Stimulated activated naive CD8-positive, alpha-beta T cell treated with anti-CD3 and anti-CD28 coated beads, Interleukin-15, Interleukin-2, amounts not matched to agents 100 ng/mL and 50 ng/mL, for 24 hours (primary cell): ENCODE results near the gene YJEFN3.
A peak's percentile ranks its signal among the peaks of the same experiment; 100 is the strongest.

ENCODE experiments used
- H3K27ac Mint-ChIP-seq: one replicate; pipeline ENCODE4 v1.8.0; 2021; ENCODE audit warnings: mild to moderate bottlenecking, mixed read lengths
- H3K27me3 Mint-ChIP-seq: one replicate; pipeline ENCODE4 v1.8.0; 2021; ENCODE audit warnings: mixed read lengths
- H3K36me3 Mint-ChIP-seq: one replicate; pipeline ENCODE4 v1.8.0; 2021; ENCODE audit warnings: low read depth, mixed read lengths
- H3K4me1 Mint-ChIP-seq: one replicate; pipeline ENCODE4 v1.8.0; 2021; ENCODE audit warnings: low read depth, mixed read lengths
- H3K4me3 Mint-ChIP-seq: one replicate; pipeline ENCODE4 v1.8.0; 2021; ENCODE audit warnings: mild to moderate bottlenecking, mixed read lengths
- H3K9me3 Mint-ChIP-seq: one replicate; pipeline ENCODE4 v1.8.0; 2021; ENCODE audit warnings: mixed read lengths

YJEFN3 gene

DNA sequence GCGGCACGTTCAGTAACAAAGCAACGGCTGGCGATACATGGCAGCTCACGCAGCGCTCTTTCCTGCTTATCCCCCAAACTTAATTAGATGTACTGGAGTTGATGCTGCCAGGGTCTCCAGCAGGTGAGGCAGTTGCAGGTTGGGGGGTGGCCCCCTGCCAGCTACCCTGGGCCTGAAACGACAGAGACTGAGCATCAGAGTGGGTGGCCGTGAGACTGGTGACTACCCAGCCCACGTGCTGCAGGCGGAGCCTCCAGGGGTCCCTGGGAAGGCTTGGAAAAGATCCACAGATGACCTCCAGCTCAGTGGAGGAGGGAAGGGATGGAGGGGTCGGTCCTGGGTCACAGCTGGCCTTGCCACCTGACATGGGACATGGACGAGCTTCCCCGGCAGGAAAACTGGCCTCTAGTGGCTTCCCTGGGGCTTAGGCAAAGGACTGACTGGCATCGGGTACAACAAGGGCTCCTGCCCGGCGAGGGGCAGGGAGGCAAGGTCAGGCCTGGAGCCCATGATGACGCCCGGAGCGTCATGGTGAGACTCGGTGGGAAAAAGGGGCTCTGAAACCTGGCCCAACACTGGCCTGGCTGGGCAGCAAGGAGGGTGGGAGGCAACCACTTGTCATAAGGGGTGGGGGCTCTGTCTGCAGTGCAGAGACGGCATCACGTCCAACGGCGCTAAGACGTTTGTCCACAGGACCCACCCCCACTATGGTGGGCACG, 33.4 kb downstream of the YJEFN3 start:
- no peak overlapping the region for H3K4me3 Mint-ChIP-seq
- H3K27me3 Mint-ChIP-seq: no peaks in the 10 kb centered on the region
- peaks cover 17% of the 10 kb centered on the region for H3K36me3 Mint-ChIP-seq
- H3K4me1 Mint-ChIP-seq: no peaks in the 10 kb centered on the region
- no peak overlapping the region for H3K27ac Mint-ChIP-seq
- H3K9me3 Mint-ChIP-seq: no peaks in the 10 kb centered on the region

DNA sequence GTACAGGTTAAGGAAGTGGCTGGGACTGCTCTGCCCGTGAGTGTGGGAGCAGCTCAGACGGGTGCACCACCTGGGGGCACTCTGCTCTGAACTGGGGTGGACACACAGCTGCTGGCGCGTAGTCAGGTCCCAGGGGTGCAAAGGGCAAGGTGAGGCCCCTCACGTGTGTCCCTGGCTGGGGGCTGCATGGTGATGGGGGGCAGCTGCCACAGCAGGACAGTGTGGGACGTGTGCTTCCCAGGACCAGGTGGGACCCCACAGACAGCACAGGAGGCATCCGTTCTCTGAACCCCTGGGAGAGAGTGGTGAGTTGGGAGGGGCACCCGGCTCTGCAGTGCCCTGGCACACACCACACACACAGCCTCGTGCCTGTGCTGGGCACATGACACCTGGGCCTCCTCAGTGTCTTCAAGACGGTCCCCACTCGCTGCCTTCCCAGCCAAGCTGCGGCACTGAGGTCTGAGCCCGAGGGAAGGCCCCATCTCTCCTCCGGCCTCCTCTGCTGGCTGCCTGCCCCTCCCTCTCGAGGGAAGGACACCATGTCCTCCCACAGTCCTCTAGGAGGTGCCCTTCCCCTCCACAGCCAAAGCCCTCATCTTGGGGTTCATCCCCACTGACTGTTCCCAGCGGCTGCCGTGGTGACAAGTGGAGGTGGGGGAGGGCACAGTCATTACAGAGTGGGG, 34.1 kb downstream of the YJEFN3 start:
- H3K4me1 Mint-ChIP-seq: no peaks in the 10 kb centered on the region
- H3K36me3 Mint-ChIP-seq: peaks cover 17% of the 10 kb centered on the region
- H3K9me3 Mint-ChIP-seq: no peaks in the 10 kb centered on the region
- H3K4me3 Mint-ChIP-seq: no peak overlapping the region
- no peaks in the 10 kb centered on the region for H3K27me3 Mint-ChIP-seq
- H3K27ac Mint-ChIP-seq: no peak overlapping the region

DNA sequence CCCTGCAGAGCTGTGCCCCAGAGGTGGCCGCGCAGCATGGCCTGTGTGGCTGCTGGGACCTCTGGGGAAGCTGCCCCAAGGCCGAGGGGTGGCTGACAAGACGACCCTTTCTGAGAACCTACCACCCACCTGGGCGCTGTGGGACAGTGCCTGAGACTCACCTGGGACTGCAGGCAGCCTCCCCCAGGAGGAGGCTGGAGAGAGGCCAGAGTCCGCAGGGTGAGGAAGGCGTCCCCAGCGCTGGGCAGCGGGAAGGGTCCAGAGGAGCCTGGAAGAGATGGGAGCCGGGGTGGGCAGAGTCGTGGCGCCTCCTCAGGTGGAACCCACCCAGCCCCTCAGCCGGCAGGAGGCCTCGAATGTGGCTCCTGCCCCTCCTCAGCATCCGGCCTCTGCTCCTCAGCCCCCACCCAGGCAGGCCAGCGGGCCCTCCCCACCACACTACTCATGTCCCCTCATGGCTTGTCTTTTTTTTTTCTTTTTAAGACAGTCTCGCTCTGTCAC, 34.7 kb downstream of the YJEFN3 start:
- no peaks in the 10 kb centered on the region for H3K27me3 Mint-ChIP-seq
- no peak overlapping the region for H3K4me3 Mint-ChIP-seq
- H3K36me3 Mint-ChIP-seq: peaks cover 17% of the 10 kb centered on the region
- H3K9me3 Mint-ChIP-seq: no peaks in the 10 kb centered on the region
- no peaks in the 10 kb centered on the region for H3K4me1 Mint-ChIP-seq
- no peak overlapping the region for H3K27ac Mint-ChIP-seq

DNA sequence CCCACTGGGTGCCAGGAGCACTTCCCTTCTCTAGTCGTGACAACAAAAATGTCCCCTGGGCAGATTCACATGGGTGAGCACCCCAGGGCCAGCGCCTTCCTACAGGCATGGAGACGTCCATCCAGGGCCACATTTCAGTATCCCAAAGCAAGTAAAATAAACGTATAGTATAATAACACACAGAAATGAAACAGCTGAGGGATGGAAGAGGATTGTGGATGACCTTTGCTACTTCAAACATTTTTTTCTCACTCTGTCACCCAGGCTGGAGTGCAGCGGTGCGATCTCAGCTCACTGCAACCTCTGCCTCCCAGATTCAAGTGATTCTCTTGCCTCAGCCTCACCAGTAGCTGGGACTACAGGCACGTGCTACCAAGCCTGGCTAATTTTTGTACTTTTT, 37.6 kb downstream of the YJEFN3 start:
- Mint-ChIP-seq H3K27ac (no peak overlapping the region), H3K9me3 (no peaks in the 10 kb centered on the region), H3K27me3 (no peaks in the 10 kb centered on the region), H3K36me3 (peaks cover 22% of the 10 kb centered on the region), H3K4me3 (no peak overlapping the region), H3K4me1 (peaks cover 6% of the 10 kb centered on the region)

DNA sequence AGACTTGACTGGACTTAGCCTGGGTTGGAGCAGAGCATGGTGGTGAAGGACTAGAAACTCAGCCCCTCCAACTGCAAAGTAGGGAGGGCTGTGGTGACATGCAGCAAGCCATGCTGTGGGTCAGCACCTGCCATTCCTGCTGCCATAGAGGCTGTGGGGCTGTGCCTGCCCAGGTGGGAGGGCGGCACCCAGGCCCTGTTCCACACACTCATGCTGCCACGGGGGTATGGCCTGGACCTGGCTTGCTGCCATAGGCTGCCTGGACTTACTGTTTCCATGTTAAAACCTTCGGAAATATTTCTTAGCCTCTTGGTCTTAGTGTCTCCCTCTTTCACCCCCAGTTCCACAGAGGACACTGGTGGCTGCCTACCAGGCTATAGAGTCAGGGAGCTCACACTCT, 38.7 kb downstream of the YJEFN3 start:
- peaks cover 17% of the 10 kb centered on the region for H3K36me3 Mint-ChIP-seq
- no peaks in the 10 kb centered on the region for H3K9me3 Mint-ChIP-seq
- no peak overlapping the region for H3K27ac Mint-ChIP-seq
- H3K27me3 Mint-ChIP-seq: no peaks in the 10 kb centered on the region
- H3K4me1 Mint-ChIP-seq: peaks cover 6% of the 10 kb centered on the region
- H3K4me3 Mint-ChIP-seq: no peak overlapping the region

DNA sequence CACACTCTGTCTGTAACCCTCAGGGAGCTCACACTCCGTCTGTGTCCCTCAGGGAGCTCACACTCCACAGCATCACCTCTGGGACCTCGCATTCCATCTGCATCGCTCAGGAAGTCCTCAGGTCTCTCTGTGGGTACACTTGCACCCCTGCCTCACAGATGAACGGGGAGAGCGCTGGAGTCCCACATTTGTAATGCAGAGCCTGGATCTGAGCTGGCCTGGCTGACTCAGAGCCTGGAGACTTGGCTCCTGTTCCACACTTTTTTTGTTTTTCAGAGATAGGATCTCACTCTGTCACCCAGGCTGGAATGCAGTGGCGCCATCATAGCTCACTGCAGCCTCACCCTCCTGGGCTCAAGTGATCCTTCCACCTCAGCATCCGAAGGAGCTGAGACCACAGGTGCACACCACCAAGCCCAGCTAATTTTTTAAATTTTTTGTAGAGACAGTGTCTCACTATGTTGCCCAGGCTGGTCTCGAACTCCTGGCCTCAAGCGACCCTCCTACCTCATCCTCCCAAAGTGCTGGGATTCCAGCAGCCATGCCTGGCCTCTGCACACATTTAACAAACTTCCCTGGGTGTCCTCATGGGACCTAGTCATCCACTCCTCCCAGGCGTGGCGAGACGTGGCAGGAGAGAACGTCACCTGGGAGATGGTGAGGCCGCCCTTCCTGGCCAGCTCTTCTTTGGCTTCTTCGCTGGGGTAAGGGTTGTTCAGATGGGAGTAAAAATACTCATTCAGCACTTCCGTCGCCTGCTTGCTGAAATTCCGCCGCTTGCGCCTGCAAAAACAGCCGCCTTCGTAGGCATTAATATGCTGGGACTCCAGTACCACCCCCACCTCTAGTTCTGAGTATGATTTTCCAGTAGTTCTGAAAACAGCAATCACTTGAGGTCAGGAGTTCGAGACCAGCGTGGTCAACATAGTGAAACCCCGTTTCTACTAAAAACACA, 40.4 kb downstream of the YJEFN3 start:
- Mint-ChIP-seq H3K36me3 (peaks cover 17% of the 10 kb centered on the region), H3K4me1 (peaks cover 6% of the 10 kb centered on the region), H3K27ac (no peak overlapping the region), H3K27me3 (no peaks in the 10 kb centered on the region), H3K9me3 (no peaks in the 10 kb centered on the region), H3K4me3 (no peak overlapping the region)

DNA sequence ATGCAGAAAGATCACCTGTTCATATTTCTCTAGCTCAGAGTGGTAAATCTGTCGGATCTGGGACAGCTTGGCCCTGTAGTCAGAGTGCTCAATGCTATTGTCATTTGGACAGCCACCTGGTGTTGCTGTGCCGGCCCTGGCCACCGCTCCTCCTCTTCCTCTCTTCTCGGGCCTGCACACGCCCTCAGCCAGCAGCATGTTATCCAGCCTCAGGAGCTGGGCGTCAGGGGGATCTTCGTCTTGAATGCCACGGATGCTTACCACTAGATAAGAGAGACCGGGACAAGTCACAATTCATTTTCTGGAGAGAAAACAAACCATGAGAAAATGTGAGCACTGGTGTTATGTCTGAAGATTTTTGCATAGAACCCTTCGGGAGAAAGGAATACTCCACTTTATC, 41.9 kb downstream of the YJEFN3 start:
- H3K36me3 Mint-ChIP-seq: peaks cover 5% of the 10 kb centered on the region
- H3K9me3 Mint-ChIP-seq: no peaks in the 10 kb centered on the region
- H3K27me3 Mint-ChIP-seq: no peaks in the 10 kb centered on the region
- H3K27ac Mint-ChIP-seq: no peak overlapping the region
- no peak overlapping the region for H3K4me3 Mint-ChIP-seq
- H3K4me1 Mint-ChIP-seq: peaks cover 6% of the 10 kb centered on the region

DNA sequence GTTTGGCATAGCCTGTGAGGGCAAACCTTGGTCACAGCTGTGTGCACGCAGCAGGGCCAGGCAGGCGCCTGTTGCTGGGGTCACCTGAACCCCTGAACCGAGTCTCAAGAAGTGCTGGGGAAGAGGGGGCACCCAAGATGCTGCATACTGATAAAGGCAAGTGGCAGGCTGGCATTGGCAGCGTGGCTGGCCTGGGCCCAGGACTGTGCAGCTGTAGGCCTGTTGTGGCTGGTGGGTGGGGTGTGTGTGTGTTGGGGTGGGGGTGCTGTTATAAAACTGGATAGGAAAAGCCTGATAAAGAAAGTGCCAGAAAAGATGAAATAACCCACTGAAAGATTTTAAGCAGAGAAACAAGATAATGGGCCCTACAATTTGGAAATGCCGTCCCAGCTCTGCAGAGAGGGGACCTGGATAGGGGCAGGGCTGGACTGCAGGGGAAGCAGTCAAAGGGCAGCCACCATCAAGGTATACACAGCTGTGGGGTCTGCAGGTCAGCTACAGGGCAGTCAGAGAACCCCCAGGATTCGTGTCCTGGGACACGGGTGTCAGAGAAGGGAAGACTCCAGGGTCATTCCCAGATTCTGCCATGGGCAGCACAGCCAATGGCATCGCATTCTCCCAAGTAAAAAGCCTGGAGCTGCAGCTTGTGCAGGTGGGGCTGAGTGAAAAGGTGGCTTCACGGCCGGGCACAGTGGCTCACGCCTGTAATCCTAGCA, 42.5 kb downstream of the YJEFN3 start:
- Mint-ChIP-seq H3K27me3 (no peaks in the 10 kb centered on the region), H3K4me1 (peaks cover 6% of the 10 kb centered on the region), H3K27ac (no peak overlapping the region), H3K4me3 (no peak overlapping the region), H3K9me3 (no peaks in the 10 kb centered on the region), H3K36me3 (peaks cover 5% of the 10 kb centered on the region)

DNA sequence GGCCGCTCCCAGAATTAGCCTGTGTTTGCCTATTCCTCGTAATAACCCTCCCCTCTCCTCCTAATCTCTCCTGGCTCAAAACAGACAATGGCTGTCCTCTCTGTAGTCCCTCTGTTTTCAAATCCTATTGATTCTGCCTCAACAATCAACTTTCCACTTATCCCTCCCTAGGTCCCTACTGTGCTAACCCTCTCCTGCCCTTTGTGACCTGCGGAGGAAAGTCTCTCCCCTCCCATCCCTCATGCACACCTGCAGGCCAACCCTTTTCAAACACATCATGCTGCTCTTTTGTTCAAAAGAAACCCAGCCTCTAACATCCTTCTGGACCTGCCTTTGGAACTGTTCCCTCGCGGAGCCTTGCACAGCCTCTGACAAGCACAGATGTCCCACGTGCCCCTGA, 46.7 kb downstream of the YJEFN3 start:
- Mint-ChIP-seq H3K4me3 (no peak overlapping the region), H3K27me3 (no peaks in the 10 kb centered on the region), H3K36me3 (no peaks in the 10 kb centered on the region), H3K4me1 (no peaks in the 10 kb centered on the region), H3K9me3 (no peaks in the 10 kb centered on the region), H3K27ac (peak overlapping the region; percentile 24)

DNA sequence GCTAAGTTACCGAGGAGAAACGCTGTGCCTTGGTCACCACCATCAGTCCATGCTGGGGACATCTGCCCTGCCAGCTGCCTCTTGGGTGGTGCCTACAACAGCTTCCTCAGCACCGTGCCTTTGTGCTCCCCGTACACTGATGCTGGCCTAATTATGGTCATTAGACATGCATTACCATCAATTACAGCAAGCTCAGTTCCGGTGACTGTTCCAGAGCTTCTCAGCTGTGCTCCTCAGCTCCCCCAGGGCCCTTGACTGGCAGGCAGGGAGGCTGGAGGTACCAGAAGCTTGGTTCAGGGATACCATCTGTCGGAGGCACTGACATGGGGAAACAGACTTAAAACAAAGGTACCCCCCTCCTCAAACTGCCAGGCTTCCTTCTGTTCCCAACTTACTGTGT, 49.5 kb downstream of the YJEFN3 start:
- no peak overlapping the region for H3K4me3 Mint-ChIP-seq
- no peak overlapping the region for H3K27ac Mint-ChIP-seq
- no peaks in the 10 kb centered on the region for H3K36me3 Mint-ChIP-seq

DNA sequence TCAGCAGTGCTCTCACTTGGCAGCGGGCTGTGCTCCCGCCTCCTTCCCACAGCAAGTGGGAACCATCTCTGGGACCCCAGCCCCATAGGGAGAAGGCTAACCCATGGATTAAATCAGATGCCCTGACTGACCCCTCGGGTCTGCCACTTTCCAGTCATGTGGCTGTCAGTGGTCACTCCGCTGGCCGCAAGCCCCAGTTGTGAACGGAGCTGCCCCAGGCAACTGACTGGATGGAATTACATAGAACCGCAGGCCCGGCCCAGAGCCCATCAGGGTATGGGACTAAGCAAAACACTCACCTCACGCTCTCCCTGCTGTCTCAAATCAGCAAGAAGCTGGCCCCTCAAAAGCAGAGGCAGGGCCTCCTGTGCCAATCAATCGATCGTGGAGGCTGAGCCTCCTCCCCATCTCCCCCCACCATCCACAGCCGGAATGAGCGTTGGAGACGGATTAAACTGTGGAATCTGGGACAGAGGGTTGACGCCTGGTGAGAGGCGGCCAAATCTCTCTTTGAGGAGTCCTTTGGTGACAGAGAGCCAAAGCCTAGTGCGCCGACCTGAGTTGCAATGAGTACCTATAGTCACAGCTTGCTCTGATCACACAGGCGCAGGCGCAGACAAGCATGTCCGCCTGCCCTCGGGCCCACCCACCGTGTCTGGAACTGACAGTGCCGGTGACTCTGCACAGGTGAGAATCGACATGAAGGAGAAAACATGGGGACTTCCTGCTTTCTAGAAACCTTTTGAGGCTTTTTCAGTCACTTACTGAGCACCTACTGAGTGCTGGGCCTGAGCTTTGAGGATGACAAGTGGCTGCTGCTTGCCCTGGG, 51.0 kb downstream of the YJEFN3 start:
- H3K4me1 Mint-ChIP-seq: no peaks in the 10 kb centered on the region
- H3K4me3 Mint-ChIP-seq: no peak overlapping the region
- no peaks in the 10 kb centered on the region for H3K9me3 Mint-ChIP-seq
- H3K27me3 Mint-ChIP-seq: no peaks in the 10 kb centered on the region
- no peaks in the 10 kb centered on the region for H3K36me3 Mint-ChIP-seq
- H3K27ac Mint-ChIP-seq: no peak overlapping the region

More for the DNA sequence above, 49.5 kb downstream of the YJEFN3 start:
- Mint-ChIP-seq H3K9me3 (no peaks in the 10 kb centered on the region), H3K4me1 (no peaks in the 10 kb centered on the region), H3K27me3 (no peaks in the 10 kb centered on the region)

DNA sequence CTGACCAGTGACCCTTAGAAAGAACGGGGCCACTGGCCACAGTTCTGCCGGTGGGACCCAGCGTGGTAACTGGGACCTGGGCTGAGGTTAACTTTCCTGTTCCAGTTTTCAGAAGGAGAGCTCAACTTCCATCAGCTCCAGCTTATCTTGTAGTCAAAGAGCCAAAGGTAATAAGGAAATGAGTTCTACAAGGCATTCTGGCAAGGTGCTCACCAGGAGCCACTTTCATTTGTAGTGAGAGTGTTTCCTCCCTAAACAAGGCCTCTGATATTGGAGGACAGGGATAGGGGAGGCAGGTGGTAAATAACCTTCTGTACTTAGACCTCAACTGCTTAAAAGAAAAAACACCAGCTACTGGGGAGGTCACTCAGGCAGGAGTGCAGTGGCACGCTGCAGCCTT, 51.7 kb downstream of the YJEFN3 start:
- Mint-ChIP-seq H3K27ac (no peak overlapping the region), H3K9me3 (no peaks in the 10 kb centered on the region), H3K36me3 (no peaks in the 10 kb centered on the region), H3K4me3 (no peak overlapping the region), H3K27me3 (no peaks in the 10 kb centered on the region), H3K4me1 (no peaks in the 10 kb centered on the region)

DNA sequence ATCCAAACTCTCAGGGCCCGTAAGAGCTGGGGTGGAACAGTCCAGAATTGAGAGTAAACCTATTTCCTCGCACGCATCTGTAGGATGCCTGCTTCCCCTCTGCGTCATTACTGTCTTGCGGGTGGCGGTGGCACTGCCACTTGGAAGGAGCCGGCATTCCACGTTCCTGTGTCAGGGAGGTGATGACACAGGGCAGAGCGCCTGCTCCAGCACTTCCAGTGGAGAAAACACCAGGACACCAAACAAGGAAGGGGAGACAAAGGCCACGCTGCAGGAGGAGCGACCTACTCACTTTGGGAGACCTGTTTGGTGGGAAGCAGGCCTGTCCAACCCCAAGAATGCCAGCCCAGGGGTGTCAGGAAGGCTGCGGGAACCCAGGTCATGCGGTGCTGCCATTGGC, 52.7 kb downstream of the YJEFN3 start:
- H3K36me3 Mint-ChIP-seq: no peaks in the 10 kb centered on the region
- no peak overlapping the region for H3K4me3 Mint-ChIP-seq
- no peaks in the 10 kb centered on the region for H3K4me1 Mint-ChIP-seq
- H3K27me3 Mint-ChIP-seq: no peaks in the 10 kb centered on the region
- no peak overlapping the region for H3K27ac Mint-ChIP-seq
- no peaks in the 10 kb centered on the region for H3K9me3 Mint-ChIP-seq

DNA sequence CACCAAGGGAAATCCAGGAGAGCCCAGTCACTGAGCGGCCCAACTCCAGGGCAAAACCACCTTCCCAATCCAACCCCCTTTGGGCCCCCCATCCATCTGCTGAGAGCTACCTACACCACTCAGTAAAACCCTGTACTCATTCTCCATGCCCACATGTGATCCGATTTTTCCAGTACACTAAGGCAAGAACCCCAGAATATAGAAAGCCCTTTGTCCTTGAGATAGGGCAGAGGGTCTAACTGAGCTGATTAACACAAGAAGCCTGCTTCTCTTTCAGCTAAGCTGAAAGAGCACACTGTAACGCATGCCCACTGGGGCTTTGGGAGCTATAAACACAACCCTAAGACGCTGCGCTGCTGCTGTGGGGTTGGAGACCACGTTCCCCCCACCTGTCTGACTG, 53.8 kb downstream of the YJEFN3 start:
- Mint-ChIP-seq H3K27me3 (no peaks in the 10 kb centered on the region), H3K36me3 (no peaks in the 10 kb centered on the region), H3K9me3 (no peaks in the 10 kb centered on the region), H3K4me3 (no peak overlapping the region), H3K4me1 (no peaks in the 10 kb centered on the region), H3K27ac (no peak overlapping the region)
